ENCODE measurements around the gene FARS2. TPM values are rescaled to one million over a fixed set of nuclear protein-coding genes. Genes with fewer than 3 reads are reported as not detected.
"Not testable (repeated sequence)": the region's sequence is repeated elsewhere in the genome, so short reads cannot be mapped to it uniquely, and the experiment has no call there.

The FARS2 gene
- polyA plus RNA-seq, 1 donor, result 18.7 TPM

DNA sequence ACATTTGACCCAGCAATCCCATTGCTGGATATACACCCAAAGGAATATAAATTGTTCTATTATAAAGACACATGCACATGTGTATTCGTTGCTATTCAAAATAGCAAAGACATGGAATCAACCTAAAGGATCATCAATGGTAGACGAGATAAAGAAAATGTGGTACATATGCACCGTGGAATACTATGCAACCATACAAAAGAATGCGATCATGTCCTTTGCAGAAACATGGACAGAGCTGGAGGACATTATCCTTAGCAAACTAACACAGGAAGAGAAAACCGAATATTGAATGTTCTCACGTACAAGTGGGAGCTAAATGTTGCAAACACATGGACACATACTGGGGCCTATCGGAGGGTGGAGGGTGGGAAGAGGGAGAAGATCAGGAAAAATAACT is 405.4 kb downstream of the FARS2 start:
- no peak for DNase-seq

DNA sequence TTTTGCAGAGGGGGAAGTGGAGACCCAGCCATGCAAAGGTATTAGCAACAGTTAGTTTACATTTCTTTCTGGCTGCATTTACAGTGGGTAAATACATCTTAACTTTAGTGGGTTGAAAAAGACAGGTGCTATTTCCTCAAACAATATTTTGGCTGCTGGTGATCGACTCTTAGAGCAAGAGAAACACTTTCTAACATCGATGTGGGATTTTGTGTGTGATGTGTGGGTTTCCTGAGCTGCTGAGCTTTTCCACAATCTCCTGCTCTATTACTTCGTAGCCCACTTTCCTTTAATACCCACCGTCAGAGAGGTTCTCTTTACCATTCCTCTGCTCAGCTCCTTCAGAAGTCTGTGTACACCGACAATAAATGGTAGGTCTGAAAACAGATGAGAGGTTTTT is 406.4 kb downstream of the FARS2 start:
- no peak for DNase-seq

DNA sequence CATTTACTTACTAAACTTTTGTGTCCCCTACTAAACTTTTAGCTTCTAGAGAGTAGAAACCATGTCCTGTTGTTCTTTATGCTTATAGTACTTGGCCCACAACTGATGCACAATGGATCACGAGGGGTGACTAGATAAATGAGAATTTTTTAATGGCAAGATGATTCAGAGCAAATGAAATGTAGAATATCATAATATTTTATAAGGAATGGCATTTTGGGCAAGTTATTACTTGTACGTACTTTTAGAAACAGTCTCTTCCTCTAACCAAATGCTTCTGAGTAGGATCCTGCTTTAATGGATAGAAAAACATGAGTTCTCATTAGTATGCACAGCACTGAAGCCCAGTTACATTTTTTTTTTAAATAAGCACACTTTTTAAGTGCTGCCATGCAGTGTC is 409.1 kb downstream of the FARS2 start:
- no peak for DNase-seq

DNA sequence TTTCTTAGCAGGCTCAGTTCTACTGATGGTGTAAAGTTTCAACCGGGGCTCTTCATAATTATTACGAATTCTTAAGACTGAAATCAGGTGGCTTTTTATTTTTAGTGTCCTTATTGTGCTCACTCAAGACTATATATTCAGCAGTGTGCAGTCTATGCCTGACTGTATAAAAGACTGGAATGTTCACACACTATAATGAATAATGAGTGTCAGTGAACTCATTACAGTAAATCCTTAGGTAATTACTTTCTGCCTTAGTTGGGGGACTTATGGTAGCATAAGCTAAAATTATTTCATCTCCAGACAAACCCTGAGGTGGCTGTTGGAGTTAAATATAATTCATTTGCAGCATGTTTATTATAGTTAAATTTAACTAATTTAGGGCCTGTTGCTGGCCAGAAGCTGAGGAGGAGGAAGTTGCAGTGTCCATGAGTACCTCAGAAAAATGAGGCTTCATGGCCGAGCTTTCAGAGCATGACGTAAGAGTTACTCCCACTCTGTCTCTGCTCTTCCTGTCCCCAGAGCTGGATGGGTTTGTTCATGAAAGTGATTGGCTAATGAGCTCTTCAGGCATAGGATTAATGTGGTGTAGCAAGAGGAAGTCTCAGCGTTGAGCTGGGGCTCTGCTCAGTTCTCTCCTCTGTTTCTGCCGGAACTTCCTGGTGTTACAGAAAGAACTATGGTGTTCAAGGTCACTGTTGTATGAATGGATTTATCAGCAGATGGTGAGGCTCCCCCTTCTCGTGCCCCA is 409.7 kb downstream of the FARS2 start:
- peak; percentile 64 for DNase-seq

DNA sequence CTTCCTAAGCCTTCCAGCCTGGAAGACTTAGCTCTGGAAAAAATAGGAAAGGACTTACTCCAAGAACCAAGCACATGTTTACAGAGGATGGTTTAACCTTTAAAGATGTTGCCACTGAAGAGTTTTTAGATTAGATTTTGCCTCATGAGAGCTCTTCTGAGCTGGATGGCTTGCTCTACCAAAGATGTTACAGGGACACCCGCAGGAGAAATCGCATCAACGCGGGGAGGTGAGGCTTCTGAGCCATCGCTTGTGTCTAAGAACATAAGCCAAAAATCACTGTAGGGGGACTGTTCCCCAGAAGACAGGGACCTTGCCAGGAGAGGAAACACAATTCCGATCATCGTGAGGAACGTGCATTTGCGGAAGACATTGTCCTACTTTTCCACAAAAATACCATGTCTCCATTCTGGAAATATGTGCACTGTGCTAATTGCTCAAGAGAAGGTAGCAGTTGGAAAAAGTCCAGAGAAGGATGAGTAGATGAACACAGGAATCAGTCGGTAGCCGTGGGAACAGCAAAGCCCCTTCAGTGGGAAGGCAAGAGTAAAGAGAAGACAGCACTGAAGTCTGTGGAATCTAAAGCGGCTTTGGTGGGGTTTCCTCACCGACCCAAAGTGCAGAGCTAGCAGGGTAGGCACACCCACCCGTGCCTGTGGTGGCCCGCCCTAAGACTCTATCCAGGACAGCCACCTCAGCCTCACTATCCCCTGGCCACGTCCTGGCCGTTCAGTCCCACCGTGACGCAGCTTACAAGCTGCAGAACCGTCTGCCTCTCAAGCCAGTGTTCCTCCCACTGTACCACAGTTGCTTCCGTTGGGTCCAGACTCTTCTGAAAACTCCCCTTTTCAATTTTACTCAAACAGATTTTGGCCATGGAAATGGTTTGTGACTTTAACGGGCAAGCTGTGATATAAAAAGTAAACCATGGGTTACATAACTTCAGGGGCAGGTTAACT is 410.6 kb downstream of the FARS2 start:
- DNase-seq, result no peak

DNA sequence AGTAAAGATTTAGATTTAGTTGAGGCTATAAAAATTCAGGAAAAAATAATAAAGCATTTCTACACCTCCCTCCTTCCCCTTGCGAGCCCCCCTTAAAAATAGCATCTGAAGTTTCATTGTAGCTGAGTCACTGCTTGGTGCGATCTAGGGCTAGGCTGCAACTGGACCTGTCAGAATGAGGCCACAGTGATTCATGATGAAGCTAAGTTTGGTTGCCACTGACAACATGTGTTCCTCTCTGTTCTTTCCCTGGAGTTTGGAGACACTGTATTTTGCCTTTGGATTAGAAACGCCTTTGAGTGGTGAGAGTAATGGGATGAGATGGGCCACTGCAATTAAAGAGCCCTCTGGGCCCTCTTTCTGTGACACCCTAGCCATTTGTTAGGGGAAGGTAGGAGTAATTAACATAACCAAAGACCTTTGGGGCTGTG is 411.3 kb downstream of the FARS2 start:
- DNase-seq, result peak; percentile 65

DNA sequence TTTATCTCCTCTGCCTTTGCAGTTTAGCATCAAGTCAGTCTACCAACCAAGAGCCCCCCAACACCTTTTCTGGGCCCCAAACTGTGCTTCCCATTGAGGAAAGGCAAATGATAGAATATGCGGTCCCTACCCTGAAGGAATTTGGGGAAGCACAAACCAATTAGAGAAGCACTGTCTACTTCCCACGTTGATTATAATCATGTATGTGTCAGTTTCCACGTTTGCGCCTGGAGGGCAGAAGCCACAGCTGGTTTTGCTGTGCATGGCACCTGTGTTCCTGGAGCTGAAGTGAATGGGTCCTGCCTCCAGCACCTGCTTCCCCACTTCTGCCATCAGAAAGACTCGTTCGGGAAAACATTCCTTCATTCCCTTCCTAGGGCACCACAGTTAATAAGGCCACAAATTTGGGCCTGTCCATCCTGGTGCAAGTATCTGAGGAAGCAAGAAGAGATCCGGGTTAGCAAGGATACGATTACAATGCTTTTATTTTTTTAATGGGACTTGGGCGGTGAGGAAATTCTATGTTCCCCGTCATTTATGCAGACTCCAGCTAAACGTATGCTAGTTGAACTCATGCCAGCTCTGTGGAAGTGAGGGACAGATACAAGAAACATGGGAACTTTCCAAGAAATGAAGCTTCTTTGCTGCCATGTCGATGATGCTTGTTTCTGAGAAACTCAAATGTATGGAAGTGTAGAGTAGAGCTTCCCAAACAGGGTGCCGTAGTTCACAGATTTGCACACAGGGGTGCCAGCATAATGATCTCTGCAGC is 411.9 kb downstream of the FARS2 start:
- no peak for DNase-seq

DNA sequence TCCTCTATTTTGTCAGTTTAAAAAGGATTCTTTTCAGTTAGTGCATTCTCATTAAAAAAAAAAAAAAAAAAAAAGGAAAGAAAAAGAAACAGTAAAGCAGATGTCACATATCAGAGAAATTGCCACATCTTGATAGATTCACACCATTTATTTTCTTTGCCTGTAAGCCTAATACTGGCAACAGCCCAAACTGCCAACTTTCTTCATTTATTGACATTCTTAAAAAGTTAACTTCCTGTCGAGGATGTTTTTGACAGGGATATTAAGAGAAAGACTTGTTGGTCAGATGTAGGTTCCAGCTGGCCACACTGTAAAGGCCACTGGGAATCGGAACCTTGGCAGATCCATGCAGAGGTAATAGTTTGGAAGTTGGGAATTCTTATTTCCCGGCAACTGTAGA is 412.8 kb downstream of the FARS2 start:
- DNase-seq, result no peak

DNA sequence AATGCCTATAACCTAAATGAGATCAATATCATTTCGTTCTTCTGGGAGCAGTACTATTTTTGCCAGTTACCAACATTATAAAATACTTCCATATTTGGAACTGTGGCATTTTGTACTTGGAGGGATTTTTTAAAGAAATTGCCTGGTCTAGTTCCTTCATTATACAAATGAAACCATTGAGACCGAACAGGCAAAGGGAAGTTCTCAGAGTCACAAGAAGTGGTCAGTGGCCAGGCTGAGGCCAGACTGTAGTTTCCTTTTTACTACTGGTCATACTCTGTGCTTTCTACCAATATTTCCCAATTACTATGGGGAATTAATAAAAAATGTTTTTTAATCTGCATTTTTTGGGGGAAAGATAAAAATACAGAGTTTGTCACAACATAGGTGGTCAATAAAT is 413.4 kb downstream of the FARS2 start:
- DNase-seq, result no peak

DNA sequence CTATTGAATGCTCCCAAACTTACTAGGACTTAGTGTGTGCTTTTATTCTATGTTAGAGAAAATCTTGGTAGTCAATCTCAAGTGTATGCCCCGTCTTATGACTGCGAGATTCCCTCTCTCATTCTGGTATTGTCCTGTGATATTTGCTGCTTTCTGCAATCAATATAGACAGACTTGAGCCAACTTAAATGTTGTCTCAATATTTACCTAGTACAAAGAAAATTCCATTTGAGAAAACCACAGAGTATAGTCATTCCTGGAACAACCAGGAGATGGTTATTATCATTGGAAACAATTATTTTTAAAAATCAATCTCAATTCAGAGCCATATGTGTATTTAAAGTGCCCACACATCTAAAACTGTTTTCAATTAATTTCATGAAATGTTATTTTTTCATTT is 415.4 kb downstream of the FARS2 start:
- no peak for DNase-seq

DNA sequence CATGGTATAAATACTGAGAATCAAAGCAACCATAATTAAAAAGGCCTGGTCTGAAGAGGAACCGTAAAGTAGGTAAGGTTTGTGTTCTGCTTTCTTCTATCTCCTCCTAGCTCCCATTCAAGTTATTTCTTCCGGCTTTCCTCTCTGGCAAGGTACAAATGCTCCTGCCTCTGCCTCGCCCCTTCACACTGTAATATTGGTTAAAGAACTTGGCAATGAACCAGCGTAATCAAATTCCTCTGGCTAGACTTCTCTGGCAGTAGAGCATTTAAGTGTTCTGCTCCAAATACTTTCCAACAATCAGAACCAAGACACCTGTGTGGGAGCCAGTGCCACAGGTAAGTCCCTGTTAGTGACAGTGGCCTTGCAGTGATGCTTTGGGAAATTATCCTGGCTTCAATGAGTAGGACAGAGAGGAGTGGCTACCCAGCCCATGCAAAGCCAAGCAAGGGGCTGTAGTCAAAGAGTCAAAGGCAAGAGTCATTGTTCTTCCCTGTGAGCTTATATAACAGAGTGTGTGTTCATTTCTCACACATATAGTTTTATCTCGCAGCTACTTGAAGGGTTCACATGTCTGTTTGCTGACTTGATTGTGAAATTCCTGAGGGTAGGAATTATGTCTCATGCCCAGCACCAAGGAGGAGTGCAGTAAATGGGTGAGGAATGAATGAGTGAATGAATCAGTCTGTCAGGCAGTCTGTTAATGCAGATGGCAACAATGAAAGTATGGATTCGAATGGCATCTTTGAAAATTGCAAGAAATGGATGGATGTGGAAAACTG is 416.1 kb downstream of the FARS2 start:
- DNase-seq, result no peak

DNA sequence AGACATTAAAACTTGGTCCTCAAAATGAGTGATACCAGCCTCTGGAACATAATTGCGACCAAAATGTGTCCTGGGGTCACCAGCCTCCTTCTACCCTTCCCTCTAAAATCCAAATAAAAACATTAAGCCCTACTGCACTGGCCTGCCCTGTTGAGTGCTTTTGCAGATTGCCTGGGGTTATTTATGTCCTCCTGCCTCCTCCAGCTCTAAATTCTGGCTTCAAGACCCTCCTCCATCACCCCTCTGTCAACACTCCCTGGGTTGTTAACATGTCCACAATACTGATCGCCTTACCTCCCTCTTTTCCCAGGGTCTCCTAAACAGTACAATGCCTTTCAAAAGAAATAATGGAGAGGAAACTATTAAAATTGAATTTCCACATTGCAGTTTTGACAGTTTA is 418.0 kb downstream of the FARS2 start:
- peak; percentile 48 for DNase-seq

DNA sequence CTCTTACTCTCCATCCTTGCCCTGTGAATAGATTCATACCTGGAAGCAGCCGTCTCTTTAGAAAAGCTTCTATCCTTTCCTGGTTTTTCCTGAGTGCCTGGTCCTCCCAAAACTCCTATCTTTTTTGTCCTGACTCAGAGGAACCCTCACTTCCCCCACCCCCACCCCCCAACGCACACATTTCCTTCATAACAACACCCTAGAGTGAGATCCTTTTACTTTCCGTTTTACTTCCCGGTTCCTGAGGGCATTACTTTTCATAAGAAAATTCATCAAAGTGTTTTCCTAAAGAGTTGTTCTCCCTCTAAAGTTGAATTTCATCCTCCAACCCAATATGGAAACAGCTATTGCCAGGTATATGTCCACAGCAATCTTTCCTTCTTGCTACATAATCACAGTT is 418.4 kb downstream of the FARS2 start:
- no peak for DNase-seq

DNA sequence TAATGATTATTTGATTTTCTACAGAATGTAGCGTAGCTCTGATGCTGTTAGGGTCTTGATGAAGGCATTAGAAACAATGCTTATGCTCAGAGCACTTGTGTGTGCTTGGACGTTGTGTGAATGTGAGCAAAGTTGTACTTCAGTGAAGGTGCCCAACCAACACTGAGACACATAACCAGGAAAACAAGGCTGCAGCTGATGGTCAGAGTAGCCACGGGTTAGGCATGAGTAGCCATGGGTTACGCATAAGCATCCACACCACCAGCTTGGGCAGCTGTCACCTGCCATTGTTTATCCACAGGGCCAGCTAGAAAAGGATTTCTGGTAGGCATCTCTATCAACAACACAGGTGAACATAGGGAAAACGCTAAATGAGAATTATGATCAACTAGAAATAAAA is 418.8 kb downstream of the FARS2 start:
- no peak for DNase-seq

DNA sequence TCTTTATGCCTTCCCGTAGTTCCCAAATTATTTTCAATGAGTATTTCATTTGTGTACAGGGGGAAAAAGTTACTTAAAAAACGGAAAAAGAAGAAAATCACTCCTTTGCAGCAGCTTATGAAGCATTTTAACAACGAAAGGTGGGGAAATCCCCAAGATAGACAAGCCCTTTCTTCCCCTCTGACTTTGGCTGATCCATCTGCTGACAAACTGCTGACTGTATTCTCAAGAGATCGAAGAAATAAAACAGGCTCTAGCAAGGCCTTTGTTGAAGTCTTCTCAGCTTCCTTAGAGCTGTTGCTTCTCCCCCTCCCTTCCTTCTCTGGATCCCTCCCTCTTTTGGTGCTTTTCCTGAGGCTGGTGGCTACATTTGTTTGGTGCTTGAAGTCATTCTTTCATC is 420.2 kb downstream of the FARS2 start:
- no peak for DNase-seq

DNA sequence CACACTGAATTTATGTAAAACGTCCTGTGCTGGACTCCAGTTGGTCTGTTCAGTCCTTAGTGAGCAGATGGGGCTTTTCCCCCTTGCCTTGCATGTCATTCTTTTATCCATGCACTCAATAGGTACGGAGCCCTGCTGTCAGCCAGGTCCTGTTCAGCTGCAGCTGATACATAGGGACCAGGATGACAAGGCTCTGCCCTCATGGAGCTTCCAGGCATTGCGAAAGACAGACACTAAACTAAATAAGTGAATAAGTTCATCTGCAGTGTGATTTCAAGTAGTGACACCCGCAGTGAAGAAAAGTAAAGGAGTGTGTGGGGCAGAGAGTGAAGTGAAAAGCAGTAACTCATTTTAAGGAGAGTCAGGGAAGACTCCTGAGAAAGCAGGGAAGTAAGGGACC is 421.2 kb downstream of the FARS2 start:
- DNase-seq, result no peak

DNA sequence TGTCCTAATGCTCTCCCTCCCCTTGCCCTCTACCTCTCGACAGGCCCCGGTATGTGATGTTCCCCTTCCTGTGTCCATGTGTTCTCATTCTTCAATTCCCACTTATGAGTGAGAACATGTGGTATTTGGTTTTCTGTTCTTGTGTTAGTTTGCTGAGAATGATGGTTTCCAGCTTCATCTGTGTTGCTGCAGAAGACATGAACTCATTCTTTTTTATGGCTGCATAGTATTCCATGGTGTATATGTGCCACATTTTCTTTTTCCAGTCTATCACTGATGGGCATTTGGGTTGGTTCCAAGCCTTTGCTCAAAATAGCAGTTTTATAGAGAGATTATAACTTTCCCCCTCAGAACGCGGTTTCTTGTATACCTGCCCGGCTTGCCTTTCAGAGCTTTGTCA is 422.4 kb downstream of the FARS2 start:
- not testable (repeated sequence) for DNase-seq

DNA sequence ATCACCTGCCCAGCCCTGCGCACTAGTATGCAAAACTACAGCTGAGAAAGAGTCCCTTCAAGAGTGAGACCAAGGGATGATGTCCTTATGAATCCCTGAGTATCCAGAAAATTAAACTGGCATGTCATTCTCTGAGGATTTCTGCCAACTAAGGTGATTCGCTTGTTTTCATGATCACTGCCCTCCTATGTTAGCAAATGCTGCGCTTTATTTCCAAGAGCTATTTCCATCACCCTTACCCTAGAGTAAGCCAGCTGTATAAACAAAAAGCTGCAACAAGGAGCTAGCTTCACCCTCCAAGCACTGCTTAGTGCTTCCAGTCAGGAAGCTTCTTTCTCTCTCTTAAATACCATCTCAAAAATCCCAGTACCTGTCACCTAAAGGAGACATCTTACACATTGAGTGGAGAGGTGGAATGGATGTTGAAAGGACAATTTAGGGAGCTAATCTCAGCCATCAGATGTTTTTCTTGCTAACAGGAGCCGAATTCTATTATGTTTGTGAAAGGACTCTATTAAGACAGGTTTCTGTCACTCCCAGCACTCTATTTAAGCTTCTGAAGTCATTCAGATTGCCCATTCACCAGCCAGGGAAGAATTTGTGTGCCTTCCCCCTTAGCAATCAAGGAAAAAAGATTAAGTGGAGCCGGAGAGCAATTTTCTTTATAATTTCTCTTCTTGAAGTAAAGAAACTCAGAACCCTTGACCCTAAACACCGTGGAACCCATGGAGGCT is 423.2 kb downstream of the FARS2 start:
- DNase-seq, result no peak

DNA sequence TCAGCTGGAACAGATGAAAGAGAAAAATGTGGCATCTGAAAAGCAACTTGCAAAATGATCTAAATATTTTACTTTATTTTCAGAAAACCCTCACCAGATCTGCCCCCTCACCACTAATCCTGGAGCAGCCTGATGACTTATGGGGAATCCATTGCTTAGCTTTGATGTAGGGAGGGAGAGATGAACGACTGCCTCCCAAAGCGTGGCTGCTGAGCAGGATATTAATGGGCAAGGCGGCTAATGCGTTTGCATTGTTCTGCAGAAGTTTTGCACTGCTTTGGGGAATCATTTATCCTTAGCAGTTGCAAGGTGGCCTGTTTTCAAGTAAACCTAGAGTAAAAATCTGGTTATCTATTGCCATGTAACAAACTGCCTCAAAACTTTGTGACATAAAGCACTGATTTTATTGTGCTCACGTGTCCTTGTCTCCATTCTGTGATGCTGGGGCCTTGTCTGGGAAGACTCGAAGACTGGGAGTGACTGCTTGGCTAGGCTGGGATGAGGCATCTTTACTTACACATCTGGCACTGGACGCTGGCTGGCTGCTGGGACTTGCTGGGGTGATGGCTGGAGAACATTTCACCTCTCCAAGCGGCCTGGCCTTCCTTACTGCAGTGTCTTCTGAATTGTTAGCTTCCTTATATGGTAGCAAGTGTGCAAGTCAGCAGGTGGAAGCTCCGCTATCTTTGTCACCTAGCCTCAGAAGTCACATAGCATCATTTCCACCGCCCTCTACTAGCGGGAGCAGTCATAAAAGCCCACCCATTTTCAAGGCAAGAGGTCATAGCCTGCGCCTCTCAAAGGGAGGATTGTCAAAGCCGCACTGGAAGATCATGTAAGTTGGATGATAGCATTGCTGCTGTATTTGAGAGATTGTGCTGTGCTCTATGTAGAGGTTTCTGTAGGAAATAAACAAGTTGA is 432.2 kb downstream of the FARS2 start:
- no peak for DNase-seq

Measured in left kidney (tissue), 2 donors.